Measurements from ENCODE around the gene TOMM20. TPM values are rescaled to one million over a fixed set of nuclear protein-coding genes. Genes with fewer than 3 reads are reported as not detected.

The TOMM20 gene
- total RNA-seq, result 99.1 and 100 TPM in 2 replicates
- long read RNA-seq, transcript TOMM20-201 (5 exons, 3,387 nt), result major isoform, 557 of 591 reads
- long read RNA-seq, partial matches to known transcripts, result 3 of 591 reads
- long read RNA-seq, other reads (novel, unspliced or antisense), result 31 of 591 reads

DNA sequence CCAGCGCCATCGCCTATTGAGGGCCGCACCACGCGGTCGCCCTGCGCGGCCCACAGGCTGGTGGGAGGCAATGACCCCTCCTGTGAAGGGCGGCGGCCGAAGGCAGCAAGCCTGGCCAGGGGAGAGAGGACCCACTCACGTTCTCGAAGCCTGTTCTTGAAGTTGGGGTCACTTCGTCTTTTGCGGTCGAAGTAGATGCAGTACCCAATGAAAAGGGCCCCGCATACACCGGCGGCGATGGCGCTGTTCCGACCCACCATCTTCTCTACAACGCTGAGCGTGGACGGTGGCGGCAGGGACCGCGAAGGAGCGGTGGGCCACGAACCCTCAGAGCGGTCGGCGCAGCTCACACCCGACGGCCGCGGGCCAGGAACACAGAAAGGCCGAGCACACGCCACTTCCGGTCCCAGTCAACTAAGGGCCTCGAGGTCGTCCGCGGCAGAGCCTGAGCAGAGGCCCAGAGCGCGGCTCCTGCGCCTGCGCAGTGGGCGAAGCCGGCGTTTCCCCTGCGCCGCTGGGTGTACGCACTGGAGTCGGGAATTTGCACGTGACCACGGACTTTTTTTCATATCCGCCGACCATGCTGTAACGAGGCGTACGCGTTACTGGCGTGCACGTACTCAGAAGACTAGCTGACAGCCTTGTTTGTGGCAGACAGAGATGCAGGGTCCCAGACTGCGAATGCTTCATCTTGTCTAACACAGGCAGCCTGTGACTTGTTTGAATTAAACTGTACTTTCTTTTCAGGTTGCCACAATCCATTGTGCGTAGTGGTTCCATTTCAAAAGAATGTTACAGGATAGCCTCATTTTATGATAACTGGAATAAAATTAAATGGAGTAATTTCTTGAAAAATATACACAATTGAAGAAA is at the start of gene TOMM20:
TSS of gene TOMM20 (minus strand) at position 382 of the 873 bp plus-strand sequence. CDS start at position 260, 122 bp downstream.
- peaks cover 20% of the 10 kb centered on the region for H3K36me3 Mint-ChIP-seq (ENCODE audit: unreplicated experiment)
- TF ChIP-seq, protein P1, sequence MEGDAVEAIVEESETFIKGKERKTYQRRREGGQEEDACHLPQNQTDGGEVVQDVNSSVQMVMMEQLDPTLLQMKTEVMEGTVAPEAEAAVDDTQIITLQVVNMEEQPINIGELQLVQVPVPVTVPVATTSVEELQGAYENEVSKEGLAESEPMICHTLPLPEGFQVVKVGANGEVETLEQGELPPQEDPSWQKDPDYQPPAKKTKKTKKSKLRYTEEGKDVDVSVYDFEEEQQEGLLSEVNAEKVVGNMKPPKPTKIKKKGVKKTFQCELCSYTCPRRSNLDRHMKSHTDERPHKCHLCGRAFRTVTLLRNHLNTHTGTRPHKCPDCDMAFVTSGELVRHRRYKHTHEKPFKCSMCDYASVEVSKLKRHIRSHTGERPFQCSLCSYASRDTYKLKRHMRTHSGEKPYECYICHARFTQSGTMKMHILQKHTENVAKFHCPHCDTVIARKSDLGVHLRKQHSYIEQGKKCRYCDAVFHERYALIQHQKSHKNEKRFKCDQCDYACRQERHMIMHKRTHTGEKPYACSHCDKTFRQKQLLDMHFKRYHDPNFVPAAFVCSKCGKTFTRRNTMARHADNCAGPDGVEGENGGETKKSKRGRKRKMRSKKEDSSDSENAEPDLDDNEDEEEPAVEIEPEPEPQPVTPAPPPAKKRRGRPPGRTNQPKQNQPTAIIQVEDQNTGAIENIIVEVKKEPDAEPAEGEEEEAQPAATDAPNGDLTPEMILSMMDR (IDR thresholded peaks at IDR 0.05), result no peak
- no peaks in the 10 kb centered on the region for H3K27me3 Mint-ChIP-seq (ENCODE audit: unreplicated experiment)
- H3K4me1 Mint-ChIP-seq (ENCODE audit: unreplicated experiment), result peaks cover 35% of the 10 kb centered on the region
- DNase-seq (ENCODE audit: extremely low spot score, unreplicated experiment), result peak; percentile 99
- peak within 1 kb of the TSS; percentile 99 for H3K27ac Mint-ChIP-seq (ENCODE audit: unreplicated experiment)
- H3K4me3 Mint-ChIP-seq (ENCODE audit: unreplicated experiment), result peak within 1 kb of the TSS; percentile 98
- no peaks in the 10 kb centered on the region for H3K9me3 Mint-ChIP-seq (ENCODE audit: unreplicated experiment)

DNA sequence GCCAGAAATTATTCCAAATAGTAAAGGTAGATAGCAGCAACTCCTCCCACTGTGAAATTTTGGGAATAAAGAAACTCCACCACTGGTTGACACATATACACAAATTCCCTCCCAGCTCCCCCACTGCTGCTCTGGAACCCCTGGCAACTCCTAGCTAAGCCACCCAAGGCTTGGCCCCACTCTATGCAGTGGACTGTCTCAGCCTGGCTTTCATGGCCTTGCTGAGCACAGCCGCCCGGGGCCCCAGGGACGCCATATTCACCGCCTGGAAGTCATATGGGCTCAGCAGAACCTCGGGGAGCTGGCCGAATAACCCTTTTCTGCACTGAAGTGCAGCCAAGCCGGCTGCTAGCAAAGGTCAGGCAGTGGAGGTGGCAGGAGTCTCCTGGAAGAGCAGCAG is 47.8 kb upstream of the TOMM20 start:
- Mint-ChIP-seq H3K27ac (ENCODE audit: unreplicated experiment) (no peak overlapping the region), H3K36me3 (ENCODE audit: unreplicated experiment) (peaks cover 40% of the 10 kb centered on the region), H3K27me3 (ENCODE audit: unreplicated experiment) (no peaks in the 10 kb centered on the region), H3K4me1 (ENCODE audit: unreplicated experiment) (no peaks in the 10 kb centered on the region), H3K4me3 (ENCODE audit: unreplicated experiment) (no peak overlapping the region), H3K9me3 (ENCODE audit: unreplicated experiment) (no peaks in the 10 kb centered on the region)
- DNase-seq (ENCODE audit: extremely low spot score, unreplicated experiment), result no peak
- TF ChIP-seq, protein P1 (IDR thresholded peaks at IDR 0.05), result no peak

DNA sequence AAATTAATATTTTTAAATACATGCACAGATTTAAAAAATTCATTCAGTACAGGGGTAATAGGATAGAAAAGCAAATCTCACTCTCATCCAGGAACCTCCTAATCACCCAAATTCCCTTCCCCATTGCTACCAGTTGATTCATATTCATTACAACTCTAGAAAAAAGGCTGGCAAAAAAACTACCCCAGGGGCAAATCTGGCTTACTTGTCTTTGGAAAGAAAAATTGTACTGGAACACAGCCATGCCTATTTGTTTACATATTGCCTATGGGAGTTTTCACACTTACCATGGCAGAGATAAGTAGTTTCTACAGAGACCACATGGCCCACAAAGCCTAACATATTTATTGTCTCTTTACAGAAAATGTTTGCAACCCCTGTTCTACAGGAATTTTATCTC is 41.3 kb upstream of the TOMM20 start:
- Mint-ChIP-seq H3K27ac (ENCODE audit: unreplicated experiment) (no peak overlapping the region), H3K36me3 (ENCODE audit: unreplicated experiment) (peaks cover 23% of the 10 kb centered on the region), H3K9me3 (ENCODE audit: unreplicated experiment) (no peaks in the 10 kb centered on the region), H3K4me1 (ENCODE audit: unreplicated experiment) (no peaks in the 10 kb centered on the region), H3K4me3 (ENCODE audit: unreplicated experiment) (no peak overlapping the region), H3K27me3 (ENCODE audit: unreplicated experiment) (no peaks in the 10 kb centered on the region)
- TF ChIP-seq, protein P1 (IDR thresholded peaks at IDR 0.05), result no peak
- no peak for DNase-seq (ENCODE audit: extremely low spot score, unreplicated experiment)

DNA sequence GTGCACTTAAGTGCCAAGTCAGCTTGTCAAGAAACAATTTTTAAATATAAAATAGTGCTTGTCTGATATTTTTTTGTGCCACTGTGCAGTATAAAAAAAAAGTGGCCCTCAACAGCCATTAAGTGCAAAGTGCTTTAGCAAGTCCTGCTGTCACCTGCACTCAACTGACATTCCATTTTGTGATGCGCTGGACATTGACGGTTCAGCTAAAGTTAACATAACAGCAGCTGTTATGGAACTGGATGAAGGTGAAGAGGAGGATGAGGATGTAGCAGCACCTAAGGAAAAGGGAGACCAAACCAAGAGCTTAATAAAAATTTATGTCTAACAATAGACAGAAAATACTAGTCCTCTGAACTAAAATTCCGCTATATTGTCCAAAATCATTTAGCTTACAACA is 39.7 kb upstream of the TOMM20 start:
- Mint-ChIP-seq H3K36me3 (ENCODE audit: unreplicated experiment) (peaks cover 18% of the 10 kb centered on the region), H3K27me3 (ENCODE audit: unreplicated experiment) (no peaks in the 10 kb centered on the region), H3K9me3 (ENCODE audit: unreplicated experiment) (no peaks in the 10 kb centered on the region), H3K27ac (ENCODE audit: unreplicated experiment) (no peak overlapping the region), H3K4me1 (ENCODE audit: unreplicated experiment) (no peaks in the 10 kb centered on the region), H3K4me3 (ENCODE audit: unreplicated experiment) (no peak overlapping the region)
- DNase-seq (ENCODE audit: extremely low spot score, unreplicated experiment), result no peak
- TF ChIP-seq, protein P1 (IDR thresholded peaks at IDR 0.05), result no peak

DNA sequence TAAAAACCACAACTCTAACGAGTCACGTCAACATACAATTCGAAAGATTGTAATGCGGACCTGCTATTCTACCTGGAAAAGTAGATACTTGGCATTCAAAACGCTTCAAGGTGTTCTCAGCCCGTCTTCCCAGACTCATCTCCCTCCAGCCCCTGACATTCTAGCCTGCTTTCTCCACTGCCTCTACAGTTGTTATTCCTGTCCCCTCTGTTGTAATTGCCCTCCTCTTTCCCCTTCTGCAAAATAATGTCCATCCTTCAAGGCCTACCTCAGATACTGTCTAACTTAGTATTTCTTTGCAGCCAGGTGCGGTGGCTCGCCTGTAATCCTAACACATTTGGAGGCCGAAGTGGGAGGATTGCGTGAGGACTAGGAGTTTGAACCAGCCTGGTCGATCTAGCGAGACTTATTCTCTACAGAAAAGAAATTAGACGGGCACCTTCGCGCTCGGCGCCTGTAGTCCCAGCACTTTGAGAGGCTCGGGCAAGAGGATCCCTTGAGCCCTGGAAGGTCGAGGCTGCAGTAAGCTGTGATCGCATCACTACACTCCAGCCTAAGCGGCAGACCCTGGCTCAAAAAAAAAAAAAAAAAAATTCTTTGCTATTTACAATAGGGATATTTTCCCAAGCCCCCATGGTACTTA is 33.2 kb upstream of the TOMM20 start:
- H3K27ac Mint-ChIP-seq (ENCODE audit: unreplicated experiment), result peak overlapping the region; percentile 99
- no peaks in the 10 kb centered on the region for H3K9me3 Mint-ChIP-seq (ENCODE audit: unreplicated experiment)
- peaks cover 18% of the 10 kb centered on the region for H3K4me1 Mint-ChIP-seq (ENCODE audit: unreplicated experiment)
- TF ChIP-seq, protein P1 (IDR thresholded peaks at IDR 0.05), result no peak
- no peak for DNase-seq (ENCODE audit: extremely low spot score, unreplicated experiment)
- peaks cover 2% of the 10 kb centered on the region for H3K36me3 Mint-ChIP-seq (ENCODE audit: unreplicated experiment)
- peak overlapping the region; percentile 98 for H3K4me3 Mint-ChIP-seq (ENCODE audit: unreplicated experiment)
- no peaks in the 10 kb centered on the region for H3K27me3 Mint-ChIP-seq (ENCODE audit: unreplicated experiment)
